GM12872 (cell line): Measurements from ENCODE around the gene TMPRSS2.
A peak's percentile ranks its signal among the peaks of the same experiment; 100 is the strongest.

Experiments
- CTCF ChIP-seq: IDR thresholded peaks from 3 replicates; pipeline ENCODE4 v1.5.1; 2011; ENCODE audit warnings: low read depth, mild to moderate bottlenecking, low read length, moderate library complexity; ENCODE audit not compliant: insufficient read depth

The TMPRSS2 gene

DNA sequence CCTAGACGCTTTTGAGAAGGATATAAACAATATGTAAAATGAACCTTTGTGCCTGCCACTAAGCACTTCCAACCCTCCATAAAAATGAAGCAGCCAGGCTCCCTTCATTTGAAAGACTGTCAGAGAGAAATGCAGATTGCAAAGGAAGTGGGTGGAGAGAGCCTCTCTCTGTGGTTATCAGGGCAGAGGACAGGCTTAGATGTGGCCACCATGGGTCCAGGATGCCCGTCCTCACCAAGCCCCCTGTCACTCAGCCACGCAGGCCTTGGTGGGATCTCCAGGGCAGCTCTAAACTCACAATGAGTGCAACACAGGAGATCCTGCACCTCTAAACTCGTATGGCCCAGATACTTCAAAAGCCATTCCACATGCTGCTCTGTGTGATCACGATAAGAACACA, 37.9 kb downstream of the TMPRSS2 start:
- TF ChIP-seq CTCF = no peak

DNA sequence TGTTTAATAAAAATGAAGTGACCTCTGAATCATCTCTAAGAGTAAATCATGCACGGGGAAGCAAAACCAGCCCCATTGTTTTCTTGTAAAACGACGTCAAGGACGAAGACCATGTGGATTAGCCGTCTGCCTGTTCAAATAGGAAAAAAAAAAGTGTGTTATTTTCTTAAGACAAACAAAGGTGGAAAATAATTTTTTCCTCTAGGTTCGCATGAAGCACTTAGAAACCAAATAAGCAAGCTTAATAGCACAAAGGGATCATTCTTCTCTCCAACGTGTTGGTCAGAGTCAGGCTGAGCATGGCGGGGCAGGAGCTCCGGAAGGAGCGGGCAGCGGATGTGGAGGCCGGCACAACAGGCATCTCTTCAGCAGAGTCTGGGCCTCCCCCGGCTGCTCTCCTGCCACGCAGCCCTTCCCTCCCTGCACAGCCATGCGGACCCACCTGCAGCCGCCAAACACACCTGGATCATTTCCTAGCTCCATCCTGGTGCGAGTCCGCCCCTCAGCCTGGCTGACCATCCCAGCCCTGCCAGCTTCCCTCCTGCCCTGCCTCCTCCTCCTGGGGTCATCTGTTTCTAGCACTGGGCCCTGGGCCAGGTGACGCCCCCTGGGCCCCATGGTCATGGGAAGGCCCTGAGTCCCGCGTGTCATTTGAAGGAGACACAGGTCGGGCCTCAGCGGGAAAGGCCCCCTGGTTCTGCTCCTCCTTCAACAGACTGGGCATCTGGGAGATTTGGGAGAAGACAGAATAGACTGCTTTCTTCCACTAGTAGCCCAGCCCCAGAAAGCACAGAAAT, 41.7 kb downstream of the TMPRSS2 start:
- TF ChIP-seq CTCF = no peak

DNA sequence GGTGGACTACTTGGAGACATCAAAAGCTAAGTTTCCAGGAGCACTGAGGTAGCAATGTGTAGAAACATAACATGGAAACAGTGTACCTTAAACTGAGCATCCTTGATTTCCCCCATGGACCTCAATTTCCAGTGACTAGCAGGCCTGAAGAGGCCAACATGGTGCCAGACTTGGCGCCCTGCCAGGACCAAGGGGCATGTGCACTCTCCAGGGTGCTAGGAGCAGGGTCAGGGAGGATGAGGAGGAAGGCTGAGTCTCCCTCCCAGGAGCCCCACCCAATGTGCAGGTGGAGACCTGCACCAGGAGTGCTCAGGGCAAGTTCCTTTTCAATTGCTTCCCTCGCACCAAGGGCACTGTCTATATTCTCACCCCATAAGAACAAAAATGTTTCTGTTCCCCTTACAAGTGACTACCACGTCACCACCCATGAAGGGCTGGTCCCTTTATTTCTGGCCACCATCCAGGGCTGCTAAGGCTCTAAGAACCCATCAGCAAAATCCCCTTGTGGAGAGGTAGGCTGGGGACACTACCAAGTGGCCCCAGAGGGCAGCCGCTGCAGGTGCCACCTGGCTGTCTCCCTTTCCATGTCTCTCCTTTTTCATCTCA, 42.7 kb downstream of the TMPRSS2 start:
- TF ChIP-seq CTCF = no peak

GRCh38 chr21:41460578-41461527, 47.1 kb downstream of the TMPRSS2 start:
- peak; percentile 89 for TF ChIP-seq CTCF

GRCh38 chr21:41459884-41460534, 47.9 kb downstream of the TMPRSS2 start:
- TF ChIP-seq CTCF = no peak

GRCh38 chr21:41458559-41458958, 49.4 kb downstream of the TMPRSS2 start:
- TF ChIP-seq CTCF = no peak

DNA sequence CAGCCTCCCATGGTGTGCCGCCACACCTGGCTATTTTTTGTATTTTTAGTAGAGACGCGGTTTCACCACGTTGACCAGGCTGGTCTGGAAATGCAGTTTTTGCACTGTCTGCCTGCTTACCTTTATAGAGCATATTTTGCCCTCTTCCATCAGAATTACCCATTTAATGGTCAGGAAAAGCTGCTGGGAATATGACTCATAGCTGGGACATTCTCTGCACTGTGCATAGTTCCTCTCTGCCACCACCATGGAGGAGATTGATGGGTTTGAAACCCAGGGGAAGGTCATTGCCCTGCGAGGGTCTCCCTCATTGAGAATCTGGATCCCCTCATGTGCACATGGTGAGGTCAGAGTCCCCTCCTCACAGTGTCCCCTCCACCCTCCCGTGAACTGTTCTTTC, 49.8 kb downstream of the TMPRSS2 start:
- no peak for TF ChIP-seq CTCF
